HL-60 (cell line): ENCODE results near the gene ROBO1.

Experiments
- DNase-seq, 2 experiments: peaks; one replicate each; pipeline ENCODE4 v3.0.0-alpha.2; 2010 to 2020; ENCODE audit warnings: low read depth in 1 of 2, low spot score in 1 of 2
- H3K27ac ChIP-seq: fragments of 250-450 bp; sonication (Bioruptor Pico); replicated peaks from 2 replicates; pipeline ENCODE4 v1.5.1; 2020; ENCODE audit warnings: mild to moderate bottlenecking, moderate library complexity
- H3K27me3 ChIP-seq: fragments of 250-450 bp; sonication (Bioruptor Pico); 2 replicates; pipeline ENCODE4 v1.5.1; 2021; ENCODE audit warnings: mild to moderate bottlenecking, moderate library complexity; ENCODE audit not compliant: insufficient read depth, poor library complexity, severe bottlenecking
- H3K4me3 ChIP-seq: replicated peaks from 2 replicates; pipeline ENCODE4 v1.5.1; 2011; ENCODE audit warnings: mild to moderate bottlenecking, control low read depth, low read length; ENCODE audit not compliant: insufficient read depth
- GABPA ChIP-seq: IDR thresholded peaks from 2 replicates; pipeline ENCODE4 v1.6.1; 2012; ENCODE audit warnings: low read depth
- POLR2AphosphoS5 ChIP-seq: IDR thresholded peaks from 2 replicates; pipeline ENCODE4 v1.6.1; 2012; ENCODE audit warnings: low read depth
- SPI1 ChIP-seq: IDR thresholded peaks from 2 replicates; pipeline ENCODE4 v1.6.1; 2012; ENCODE audit warnings: low read depth, mild to moderate bottlenecking, borderline replicate concordance
- TF ChIP-seq, protein P1 (sequence below): IDR thresholded peaks from one replicate; pipeline ENCODE4 v1.5.1; 2011; ENCODE audit warnings: low read length, control low read depth, inconsistent platforms; ENCODE audit not compliant: insufficient read depth
- TF ChIP-seq, protein P2 (sequence below): IDR thresholded peaks from 2 replicates; pipeline ENCODE4 v1.6.1; 2012; ENCODE audit warnings: low read depth; ENCODE audit not compliant: insufficient replicate concordance

The ROBO1 gene

DNA sequence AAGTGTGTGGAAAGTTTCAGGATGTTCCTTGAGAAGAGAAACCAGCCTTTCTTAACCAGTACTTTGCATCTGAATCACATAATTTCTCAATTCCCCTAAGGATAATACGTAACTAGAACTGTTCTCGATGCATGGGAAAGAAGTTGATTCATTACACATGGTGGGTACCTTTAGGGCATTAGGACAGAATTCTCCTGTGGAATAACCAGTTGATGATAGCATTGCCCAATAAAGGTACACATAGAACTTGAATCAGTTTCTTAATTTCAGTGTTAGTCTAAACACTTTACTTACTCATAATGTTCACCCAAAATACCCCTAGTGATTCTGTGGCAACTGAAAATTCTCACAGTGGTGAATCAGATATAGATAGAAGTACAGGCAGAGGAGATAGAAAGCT, 1030.9 kb downstream of the ROBO1 start:
- TF ChIP-seq, protein P1, sequence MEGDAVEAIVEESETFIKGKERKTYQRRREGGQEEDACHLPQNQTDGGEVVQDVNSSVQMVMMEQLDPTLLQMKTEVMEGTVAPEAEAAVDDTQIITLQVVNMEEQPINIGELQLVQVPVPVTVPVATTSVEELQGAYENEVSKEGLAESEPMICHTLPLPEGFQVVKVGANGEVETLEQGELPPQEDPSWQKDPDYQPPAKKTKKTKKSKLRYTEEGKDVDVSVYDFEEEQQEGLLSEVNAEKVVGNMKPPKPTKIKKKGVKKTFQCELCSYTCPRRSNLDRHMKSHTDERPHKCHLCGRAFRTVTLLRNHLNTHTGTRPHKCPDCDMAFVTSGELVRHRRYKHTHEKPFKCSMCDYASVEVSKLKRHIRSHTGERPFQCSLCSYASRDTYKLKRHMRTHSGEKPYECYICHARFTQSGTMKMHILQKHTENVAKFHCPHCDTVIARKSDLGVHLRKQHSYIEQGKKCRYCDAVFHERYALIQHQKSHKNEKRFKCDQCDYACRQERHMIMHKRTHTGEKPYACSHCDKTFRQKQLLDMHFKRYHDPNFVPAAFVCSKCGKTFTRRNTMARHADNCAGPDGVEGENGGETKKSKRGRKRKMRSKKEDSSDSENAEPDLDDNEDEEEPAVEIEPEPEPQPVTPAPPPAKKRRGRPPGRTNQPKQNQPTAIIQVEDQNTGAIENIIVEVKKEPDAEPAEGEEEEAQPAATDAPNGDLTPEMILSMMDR, result no peak
- no peak for TF ChIP-seq SPI1
- no peak for TF ChIP-seq GABPA
- Histone ChIP-seq H3K27me3 (no peaks in the 10 kb centered on the region), H3K27ac (no peak overlapping the region), H3K4me3 (no peak overlapping the region)
- DNase-seq, result no peak

DNA sequence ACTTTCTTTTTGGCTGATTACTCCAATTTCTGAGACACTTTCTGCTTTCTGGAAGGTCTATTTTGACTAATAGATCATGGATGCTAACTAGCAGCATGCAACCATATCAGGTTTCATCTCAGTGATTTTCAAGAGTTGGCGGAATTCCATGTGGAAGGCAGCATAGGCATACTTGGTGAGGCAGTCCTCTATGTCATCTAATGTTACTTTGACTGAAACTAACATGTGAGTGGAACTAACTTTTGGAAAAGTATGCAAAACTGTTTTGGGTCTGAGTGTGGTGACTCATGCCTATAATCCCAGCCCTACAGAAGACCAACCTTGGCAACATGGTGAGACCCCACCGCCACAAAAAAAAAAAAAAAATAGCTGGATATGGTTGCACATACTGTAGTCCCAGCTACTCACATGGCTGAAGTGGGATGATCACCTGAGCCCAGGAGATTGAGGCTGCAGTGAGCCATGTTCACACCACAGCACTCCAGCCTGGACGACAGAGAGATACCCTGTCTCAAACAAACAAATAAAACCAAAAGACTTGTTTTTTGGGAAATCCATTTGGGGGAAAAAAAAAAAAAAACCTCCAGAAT, 1033.7 kb downstream of the ROBO1 start:
- Histone ChIP-seq H3K27ac (no peak overlapping the region), H3K4me3 (no peak overlapping the region), H3K27me3 (no peaks in the 10 kb centered on the region)
- no peak for DNase-seq
- TF ChIP-seq, protein P2, sequence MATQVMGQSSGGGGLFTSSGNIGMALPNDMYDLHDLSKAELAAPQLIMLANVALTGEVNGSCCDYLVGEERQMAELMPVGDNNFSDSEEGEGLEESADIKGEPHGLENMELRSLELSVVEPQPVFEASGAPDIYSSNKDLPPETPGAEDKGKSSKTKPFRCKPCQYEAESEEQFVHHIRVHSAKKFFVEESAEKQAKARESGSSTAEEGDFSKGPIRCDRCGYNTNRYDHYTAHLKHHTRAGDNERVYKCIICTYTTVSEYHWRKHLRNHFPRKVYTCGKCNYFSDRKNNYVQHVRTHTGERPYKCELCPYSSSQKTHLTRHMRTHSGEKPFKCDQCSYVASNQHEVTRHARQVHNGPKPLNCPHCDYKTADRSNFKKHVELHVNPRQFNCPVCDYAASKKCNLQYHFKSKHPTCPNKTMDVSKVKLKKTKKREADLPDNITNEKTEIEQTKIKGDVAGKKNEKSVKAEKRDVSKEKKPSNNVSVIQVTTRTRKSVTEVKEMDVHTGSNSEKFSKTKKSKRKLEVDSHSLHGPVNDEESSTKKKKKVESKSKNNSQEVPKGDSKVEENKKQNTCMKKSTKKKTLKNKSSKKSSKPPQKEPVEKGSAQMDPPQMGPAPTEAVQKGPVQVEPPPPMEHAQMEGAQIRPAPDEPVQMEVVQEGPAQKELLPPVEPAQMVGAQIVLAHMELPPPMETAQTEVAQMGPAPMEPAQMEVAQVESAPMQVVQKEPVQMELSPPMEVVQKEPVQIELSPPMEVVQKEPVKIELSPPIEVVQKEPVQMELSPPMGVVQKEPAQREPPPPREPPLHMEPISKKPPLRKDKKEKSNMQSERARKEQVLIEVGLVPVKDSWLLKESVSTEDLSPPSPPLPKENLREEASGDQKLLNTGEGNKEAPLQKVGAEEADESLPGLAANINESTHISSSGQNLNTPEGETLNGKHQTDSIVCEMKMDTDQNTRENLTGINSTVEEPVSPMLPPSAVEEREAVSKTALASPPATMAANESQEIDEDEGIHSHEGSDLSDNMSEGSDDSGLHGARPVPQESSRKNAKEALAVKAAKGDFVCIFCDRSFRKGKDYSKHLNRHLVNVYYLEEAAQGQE, result no peak
- TF ChIP-seq, protein P1, result no peak
- TF ChIP-seq POLR2AphosphoS5 (no peak), GABPA (no peak), SPI1 (no peak)

DNA sequence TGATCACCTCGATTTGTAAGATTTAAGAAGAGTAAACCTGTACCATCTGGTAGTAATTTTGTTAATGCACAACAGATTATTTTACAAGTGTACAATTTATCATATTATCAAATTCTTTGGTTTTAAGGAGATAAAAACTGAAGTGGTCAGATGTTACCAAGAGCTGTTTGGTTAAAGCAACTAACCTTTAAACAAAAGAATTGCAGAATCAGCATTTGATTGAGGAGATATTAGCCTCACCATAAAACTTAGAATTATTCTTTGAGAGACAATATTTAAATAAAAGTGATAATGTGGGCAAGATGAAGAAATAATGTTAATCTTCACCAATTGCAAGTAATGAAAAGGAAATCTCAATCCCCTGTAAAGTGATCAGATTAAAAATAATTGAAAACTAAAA, 1034.9 kb downstream of the ROBO1 start:
- no peaks in the 10 kb centered on the region for H3K27me3 ChIP-seq

More for the DNA sequence above, 1034.9 kb downstream of the ROBO1 start:
- H3K27ac ChIP-seq, result no peak overlapping the region
- H3K4me3 ChIP-seq, result no peak overlapping the region
- no peak for TF ChIP-seq SPI1
- TF ChIP-seq, protein P1, result no peak
- TF ChIP-seq, protein P2, result no peak
- TF ChIP-seq POLR2AphosphoS5, result no peak
- no peak for TF ChIP-seq GABPA
- DNase-seq, result no peak
